Measurements from ENCODE around the gene TWNK. TPM values are rescaled to one million over a fixed set of nuclear protein-coding genes. Genes with fewer than 3 reads are reported as not detected.
A peak's percentile ranks its signal among the peaks of the same experiment; 100 is the strongest.

TWNK gene
- polyA plus RNA-seq (ENCODE audit: insufficient read length), result 16.3 TPM
- long read RNA-seq, donor 1, partial matches to known transcripts, result 21 of 28 reads
- long read RNA-seq, donor 1, other reads (novel, unspliced or antisense), result 0 of 28 reads
- long read RNA-seq, donor 2, partial matches to known transcripts, result 10 of 13 reads
- long read RNA-seq, donor 2, other reads (novel, unspliced or antisense), result 0 of 13 reads
- long read RNA-seq, donor 3, partial matches to known transcripts, result 0 of 3 reads
- long read RNA-seq, donor 3, other reads (novel, unspliced or antisense), result 0 of 3 reads
- long read RNA-seq, donor 4, result 0 reads
- long read RNA-seq, donor 5, partial matches to known transcripts, result 17 of 22 reads
- long read RNA-seq, donor 5, other reads (novel, unspliced or antisense), result 0 of 22 reads
- long read RNA-seq, donor 6, partial matches to known transcripts, result 0 of 5 reads
- long read RNA-seq, donor 6, other reads (novel, unspliced or antisense), result 0 of 5 reads
- long read RNA-seq, donor 7, partial matches to known transcripts, result 18 of 22 reads
- long read RNA-seq, donor 7, other reads (novel, unspliced or antisense), result 0 of 22 reads
- long read RNA-seq, donor 8, result 0 reads

DNA sequence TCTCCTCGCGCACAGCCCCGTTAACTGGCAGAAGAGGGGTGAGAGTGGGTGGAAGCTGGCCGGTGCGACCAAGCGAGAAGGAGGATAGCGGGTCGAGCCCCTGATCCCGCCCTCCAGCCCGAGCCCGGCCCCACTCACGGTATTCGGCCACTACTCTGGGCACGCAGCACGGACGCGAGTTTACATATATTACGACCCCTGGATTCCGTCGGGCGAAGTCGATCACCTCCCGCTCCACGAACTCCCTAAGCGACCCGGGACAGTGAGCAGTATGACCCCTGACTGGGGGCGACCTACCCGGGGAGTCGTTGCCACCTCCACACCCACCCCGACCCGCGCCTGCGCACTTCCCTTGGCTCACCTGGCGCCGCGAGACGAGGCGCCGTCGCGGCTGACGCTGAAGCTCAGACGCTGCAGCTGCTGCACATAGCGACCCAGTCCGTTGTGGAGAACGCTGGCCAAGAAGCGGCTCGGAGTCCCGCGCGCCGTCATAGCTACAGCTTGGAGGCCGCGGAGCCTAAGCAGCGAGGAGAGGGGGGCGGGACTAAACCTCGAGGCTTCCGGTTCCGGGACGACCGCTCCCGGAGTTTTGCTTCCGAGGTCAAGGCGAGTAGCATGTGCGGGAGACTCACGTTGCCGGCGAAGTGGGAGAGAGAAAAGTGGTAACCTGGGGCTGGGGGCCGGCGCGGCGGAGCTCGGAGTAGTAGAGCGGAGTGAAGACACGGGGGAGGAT is at the start of gene TWNK, which contains the start of gene MRPL43:
Gene TWNK (plus strand): TSS at position 592 of the 733 bp plus-strand sequence. CDS start 668 bp downstream, outside the sequence.
Gene MRPL43 (minus strand): TSS at position 546 of the 733 bp plus-strand sequence. CDS start 54 bp downstream, at position 492.
- peak; percentile 81 for DNase-seq

DNA sequence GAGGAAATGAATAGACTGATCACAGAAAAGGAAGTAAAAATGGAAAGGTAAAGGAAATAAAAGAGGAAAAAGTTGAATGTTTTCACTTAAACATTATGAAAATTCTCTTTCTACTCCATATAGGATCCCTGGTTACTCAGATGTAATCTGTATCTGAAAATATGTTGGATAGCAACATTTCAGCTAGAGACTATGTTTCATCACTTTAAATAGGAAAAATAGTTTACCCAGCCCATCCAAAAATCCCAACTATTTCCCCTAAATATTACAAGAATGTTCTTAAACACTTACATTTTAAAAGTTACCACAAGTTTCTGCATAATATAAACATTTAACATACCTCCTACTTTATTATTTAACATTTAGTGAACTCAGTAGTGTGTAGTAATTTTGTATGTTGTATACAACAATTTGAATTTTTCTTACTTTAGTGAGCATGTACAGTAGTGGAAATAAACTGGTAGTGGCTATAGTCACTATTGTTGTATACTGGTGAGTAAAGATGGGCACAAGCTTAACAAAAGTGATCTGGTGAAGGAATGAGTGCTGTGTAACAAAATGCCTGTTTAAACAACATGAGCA is 47.5 kb upstream of the TWNK start:
- no peak for DNase-seq

DNA sequence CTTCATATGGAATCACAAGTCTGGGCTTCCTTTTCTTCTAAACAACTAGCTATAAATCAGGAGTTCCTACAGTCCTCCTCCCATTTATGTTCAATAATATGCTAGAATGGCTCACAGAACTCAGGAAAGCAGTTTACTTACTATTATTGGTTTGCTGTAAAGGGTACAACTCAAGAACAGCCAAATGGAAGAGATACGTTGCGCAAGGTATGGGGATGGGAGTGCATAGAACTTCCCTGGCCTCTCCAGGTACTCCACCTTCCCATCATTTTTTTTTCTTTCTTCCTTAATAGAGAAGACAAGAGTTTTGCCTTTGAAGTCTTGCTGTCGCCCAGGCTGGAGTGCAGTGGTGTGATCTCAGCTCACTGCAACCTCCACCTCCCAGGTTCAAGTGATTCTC is 45.1 kb upstream of the TWNK start:
- DNase-seq, result no peak

DNA sequence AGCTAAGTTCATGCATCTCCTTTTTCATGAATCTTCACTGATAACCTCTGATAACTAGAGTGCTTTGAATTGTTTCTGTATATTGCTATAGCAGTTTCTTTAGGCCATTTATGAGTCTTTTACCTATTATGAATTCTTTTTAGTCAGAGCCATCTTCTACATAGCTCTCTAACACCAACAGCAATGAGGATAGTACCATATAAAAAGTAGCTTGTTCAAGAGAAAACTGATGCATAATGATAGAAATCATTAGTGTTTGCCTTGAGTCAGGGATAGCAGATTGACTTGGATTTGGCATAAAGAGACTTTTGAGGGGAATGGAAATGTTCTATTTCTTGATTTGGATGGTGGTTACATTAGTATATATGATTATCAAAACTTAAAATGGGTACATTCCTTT is 43.8 kb upstream of the TWNK start:
- no peak for DNase-seq

DNA sequence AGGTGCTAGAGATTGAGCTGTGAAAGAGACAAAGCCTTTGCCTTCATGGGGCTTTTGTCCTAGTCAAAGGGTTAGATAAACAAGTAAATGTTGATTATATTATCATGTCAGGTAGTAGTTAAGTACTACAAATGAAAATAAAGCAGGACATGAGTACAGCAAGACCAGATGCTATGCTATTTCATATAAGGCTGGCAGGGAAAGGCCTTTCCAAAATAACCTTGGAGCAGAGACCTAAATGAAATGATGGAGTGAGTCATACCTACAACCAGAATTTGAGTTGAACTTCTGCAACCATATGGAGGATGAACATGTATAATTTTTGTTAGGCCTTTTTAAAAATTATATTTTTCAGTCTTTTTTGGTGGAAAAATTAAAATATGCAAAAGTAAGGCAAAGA is 41.6 kb upstream of the TWNK start:
- DNase-seq, result no peak

DNA sequence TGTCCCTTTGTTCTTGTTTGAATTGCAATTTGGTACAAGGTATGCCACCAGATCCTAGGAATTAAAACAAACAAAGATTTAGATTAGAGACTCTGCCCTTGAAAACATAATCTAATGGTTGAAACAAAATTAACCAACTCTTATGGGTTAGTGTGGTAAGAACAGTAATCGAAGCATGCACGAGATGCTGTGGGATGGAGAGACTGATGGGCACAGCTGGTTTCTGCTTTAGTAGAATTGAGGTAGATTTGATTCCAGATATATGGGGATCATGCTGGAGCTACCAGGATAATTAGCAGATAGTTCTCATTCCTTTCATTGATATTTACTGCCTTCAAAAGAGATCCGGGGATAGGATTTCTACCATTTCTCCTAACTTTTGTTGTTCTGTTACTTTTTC is 38.4 kb upstream of the TWNK start:
- no peak for DNase-seq

DNA sequence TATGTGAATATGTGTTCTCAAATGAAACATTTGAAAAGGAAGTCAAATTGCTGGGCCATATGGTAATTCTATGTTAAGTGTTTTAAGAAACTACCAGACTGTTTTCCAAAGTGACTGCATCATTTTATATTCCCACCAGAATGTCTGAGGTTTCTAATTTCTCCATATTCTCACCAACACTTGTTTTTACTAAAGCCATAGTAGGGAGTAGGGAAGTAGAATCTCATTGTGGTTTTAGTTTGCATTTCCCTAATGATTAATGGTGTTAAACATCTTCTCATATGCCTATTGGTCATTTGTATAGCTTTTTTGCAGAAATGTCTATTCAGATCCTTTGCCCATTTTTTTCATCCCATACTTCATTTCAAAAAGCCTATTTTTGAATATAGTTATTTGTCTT is 27.1 kb upstream of the TWNK start:
- no peak for DNase-seq

DNA sequence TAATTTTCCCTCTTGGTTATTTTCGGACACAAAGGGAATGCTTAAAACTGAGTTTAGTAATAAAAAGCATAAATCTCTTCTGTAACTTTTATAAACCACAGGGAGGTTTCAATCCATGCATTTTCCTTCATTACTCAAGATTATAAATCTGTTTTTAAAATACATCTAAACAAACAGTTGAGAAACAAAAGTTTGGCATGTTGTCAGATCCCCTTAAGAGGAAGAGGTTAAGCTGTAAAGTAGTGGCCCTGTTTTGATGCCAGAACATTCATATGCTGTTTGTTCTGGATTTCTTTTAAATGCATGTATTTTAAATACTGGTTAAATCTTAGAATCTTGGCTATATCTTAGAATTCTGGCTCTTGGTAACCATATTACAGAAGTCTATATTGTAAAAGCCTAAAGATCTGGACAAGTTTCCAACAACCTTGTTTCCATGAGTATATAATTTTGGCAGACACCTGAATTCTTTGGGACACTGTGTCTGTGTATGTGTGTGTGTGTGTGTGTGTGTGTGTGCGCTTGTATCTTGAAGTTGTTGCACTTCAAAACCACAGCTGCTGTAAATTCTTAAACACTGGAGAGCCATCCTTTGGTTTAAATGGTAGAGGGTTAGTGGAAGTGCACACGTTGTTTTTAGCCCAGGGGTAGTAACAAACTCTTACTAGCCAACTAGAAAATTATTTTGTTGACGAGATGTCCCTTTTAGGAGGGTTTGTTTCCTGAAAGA is 24.8 kb upstream of the TWNK start:
- no peak for DNase-seq

DNA sequence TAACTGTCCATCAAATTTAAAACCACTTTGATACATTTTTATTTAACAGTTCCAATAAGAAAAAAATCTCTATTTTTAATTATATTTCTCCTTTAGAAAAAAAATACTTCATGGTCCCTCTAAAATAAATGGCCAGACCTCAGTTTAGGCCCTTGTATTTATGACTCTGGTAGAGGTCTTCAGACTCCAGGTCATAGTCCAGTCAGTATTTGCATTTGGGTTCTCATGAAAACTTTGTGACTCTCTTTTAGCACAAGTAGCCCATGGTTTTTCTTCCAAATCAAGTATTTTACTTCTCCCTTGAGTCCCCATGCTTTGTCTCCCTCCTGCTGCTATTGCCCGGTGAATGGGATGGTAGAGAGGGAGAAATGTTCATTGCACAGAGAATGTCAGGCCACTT is 23.5 kb upstream of the TWNK start:
- no peak for DNase-seq

DNA sequence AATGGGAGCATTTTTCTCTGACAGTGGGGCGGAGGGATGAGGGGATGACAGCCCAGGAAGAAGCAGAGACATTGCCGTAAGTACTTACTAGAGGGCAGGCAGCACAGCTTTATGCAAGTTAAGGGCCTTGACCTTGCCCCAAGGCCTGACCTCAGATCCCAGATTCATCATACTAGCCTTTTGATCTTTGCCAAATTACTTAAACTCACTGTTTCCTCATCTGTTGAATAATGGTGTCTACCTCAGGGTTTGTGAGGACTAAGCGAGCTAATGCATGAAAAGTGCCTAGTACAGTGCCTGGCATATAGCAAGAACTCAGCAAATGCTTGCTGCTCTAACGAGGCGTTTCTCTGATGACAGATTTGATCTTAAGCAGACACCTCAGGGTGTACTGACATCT is 21.5 kb upstream of the TWNK start:
- DNase-seq, result no peak

DNA sequence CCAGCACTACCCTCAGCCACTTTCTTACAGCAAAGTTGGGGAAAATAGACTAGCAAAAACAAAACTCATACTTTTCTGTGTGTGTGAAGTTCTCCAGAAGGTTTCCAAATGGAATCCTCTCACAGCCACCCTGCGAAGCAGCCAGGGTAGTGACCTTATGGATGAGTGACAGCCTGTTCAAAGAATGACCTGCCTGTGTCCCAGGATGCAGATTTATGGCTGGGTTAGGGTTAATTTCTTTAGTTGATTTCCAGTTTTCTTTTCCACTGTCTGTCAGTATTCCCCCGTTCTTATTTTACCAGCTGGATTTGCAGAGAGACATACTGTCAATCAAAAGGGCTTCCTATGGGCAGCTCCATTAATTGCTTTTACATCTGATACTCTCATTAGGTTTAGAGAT is 20.5 kb upstream of the TWNK start:
- no peak for DNase-seq

DNA sequence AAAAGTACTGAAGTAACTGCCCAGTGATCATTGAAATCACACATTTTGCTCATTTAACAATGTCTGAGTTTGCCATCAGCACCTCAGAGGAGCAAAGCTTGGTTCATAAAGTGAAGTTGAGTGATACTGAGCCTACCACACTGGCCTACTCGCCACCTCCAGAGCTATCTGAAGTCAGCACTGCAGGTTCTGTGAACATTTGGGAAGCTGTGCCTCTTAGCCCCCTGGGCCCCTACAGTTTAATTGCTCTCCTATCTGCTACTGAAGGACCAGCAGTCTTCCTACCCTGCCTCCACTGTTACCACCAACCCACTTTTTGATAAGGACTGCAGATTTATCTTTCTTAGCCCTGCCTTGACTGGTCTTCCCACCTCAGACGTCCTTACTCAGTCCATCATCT is 20.0 kb upstream of the TWNK start:
- no peak for DNase-seq

DNA sequence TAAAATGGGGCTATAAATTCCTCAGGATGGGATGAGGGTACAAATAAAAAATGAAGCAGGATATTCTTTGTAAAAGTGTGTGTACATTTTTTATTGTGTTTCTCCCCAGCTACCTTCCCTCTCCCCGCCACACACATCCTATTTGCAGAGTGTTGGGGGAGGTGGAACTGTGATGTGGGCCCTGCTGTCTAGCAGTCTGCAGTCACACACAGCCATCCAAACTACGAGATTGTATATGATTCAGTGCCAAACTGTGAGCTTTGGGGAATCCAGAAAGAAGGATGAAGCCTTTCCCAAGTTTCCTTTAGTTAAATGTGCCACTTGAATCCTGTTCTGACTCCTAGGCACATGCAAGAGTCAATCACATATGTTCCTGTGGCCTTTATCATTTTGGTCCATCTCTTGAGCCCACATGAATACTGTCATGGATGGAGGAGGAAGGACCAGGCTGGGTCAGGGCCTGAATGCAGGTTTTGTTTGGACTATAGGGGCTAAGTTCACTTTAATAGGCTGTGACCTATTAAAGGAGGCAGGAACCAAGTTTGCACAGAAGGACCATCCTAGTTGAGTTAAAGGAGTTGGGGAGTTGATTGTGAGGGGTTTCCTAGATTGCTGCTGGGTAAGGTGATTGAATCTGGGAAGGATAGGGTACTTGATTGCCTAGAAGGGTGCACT is 19.1 kb upstream of the TWNK start:
- no peak for DNase-seq

DNA sequence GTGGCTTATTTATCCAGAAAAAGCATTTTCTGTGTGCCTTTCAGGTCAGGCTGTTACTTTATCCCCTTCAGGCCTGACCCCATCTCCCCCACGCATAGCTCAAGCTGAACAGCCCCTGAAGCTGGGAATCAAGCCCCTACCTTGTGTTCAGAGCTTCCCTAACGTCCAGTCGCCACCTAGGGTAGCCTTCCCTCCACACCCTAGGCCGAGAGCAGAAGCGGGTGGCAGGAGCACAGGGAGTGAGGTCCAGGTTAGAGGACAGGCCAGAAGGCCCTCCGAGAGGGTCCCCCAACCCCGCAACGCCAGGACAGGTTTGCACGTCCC is 18.5 kb upstream of the TWNK start:
- no peak for DNase-seq

DNA sequence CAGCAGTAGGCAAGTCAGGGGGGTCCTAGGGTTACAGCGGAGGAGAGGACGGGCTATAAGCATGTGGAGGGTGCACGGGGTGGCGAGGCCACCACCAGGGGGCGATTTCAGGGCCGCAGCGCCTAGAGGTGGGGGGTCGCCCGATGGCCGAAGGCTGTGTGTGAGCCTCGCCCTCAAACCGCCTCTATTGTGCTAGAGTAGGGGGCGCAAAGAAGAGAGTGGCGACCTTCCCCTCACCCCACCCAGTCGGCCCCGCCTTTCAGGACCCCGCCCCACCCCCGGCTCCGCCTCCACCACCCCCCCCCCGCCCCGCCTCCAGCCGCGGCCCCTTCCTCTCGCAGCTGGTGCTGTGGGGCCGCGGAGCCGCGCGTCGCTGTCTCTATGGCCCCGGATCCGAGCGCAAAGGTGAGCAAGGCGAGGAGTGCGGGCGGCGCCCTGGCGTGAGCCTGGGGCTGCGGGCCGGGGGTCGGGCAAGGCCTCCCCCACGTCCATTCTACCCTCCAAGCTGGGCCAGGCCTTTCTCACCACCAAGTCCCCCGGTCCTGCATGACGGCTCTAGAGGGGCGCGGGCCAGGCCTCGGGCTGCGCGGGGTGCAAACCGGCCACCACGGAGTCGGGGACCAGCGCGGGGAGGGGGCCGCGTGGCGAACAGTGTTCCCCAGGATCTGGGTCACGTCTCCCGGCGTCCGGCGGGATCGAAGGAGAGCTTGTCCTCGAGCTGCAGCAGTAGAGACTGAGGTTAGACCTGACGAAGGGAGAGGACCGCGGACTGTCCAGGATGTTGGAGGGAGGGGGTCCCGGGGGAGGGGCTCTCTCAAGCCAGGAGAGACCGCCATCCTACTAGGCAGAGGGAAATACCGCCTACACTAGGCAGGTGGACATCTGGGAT is 17.9 kb upstream of the TWNK start, which contains the start of gene SEMA4G:
Gene SEMA4G (plus strand): TSS at position 318 of the 889 bp plus-strand sequence. CDS start 3,409 bp downstream, outside the sequence.
- peak; percentile 35 for DNase-seq

DNA sequence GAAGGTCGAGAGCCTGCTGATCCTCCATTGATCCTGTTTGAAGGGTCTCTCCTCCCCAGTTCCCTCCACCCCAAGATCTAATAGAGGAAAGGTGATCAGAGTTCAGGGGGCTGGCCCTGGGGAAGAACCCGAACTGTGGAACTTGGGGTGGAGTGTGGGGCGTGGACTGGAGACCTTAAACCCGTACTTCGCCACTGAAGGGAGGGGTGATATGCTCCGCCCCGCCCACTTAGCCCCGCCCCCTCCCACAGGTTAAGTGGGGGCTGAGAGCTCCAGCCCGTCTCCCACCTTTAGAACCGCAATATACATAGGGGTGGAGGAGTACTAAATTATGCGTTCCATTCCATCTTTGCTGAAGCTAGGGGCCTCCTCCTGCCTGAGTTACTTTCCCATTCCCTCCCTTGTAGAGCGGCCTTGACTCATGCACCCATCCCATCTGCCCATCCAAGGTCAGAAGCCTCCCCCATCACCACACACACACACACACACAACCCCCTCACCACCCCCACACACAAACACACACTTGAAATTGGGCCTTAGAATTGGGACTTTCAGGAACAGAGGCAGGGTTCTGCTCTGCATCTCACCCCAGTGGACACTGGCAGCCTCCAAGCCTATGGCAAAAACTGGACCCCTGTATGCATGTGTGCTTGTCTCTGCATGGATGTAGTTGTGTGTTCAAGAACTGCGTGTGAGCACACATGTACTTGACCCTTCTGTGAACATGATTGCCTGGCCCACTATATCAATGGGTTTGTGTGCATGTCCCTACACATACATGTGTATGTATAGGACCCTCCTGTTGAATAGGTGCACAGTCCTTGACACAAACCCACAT is 17.0 kb upstream of the TWNK start:
- no peak for DNase-seq

DNA sequence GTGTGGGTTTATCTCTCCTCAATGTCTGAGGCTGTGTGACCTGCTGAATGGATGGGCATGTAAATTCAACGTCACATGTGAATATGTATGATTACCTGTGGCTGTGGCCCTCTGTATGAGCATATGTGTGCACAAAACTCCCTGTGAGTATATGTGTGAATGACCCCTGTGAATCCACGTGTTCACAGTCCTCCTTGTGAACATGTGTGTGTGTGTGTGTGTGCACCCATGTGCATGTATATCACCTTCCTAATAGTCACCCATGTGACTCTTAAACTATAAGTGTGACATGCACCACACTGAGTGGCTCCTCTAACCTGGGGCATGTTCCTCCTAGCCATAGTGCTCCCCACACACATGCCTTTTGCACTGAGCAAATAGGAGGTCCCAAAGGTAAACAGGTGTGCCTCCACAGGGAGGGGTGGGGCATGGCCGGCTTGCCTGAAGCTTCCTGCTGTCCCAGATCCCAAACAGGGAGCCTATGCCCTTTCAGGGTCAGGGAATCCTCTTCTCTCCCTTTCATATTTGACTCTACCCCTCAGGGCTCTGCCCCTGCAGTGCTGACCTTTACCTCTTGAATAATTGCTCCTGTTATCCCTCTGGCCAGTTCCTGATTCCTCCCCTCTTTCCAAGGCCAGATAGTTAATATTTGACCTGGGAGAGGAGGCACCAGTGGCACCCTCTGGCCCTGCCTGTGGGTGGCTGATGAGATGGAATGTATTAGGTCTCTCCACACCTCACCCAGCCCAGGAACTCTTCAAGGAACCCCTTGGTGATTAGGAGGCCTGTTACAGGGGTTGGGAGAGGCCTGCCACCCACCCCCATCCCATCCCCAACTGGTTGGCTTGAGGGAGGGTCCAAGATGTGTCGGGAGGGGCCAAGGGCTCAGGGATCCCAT is 16.2 kb upstream of the TWNK start:
- DNase-seq, result no peak

All from left kidney (tissue), 8 donors.